Stimulated activated CD4-positive, alpha-beta T cell treated with anti-CD3 and anti-CD28 coated beads, Interleukin-2, amount 100 ng/mL, for 24 hours (primary cell): ENCODE data around the gene TMEM232.
"Not testable (repeated sequence)": the region's sequence is repeated elsewhere in the genome, so short reads cannot be mapped to it uniquely, and the experiment has no call there.

Experiments
- DNase-seq, 2 donors: peaks; one replicate each; pipeline ENCODE4 v3.0.0-alpha.2; 2020

Gene TMEM232

GRCh38 chr5:110616009-110616408 is 110.5 kb downstream of the TMEM232 start:
- no peak for DNase-seq

GRCh38 chr5:110612794-110613247 is 113.7 kb downstream of the TMEM232 start:
- no peak for DNase-seq

GRCh38 chr5:110611817-110612216 is 114.7 kb downstream of the TMEM232 start:
- no peak for DNase-seq

DNA sequence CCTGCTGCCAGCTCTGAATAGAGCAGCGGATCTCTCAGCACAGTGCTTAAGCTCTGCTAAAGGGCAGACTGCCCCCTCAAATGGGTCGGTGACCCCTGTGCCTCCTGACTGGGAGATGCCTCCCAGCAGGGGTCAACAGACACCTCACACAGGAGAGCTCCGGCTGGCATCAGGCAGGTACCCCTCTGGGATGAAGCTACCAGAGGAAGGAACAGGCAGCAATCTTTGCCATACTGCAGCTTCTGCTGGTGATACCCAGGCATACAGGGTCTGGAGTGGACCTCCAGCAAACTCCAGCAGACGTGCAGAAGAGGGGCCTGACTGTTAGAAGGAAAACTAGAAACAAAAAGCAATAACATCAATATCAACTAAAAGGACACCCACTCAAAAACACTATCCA is 131.6 kb downstream of the TMEM232 start:
- DNase-seq, result no peak

- no peak for DNase-seq
Measured at GRCh38 chr5:110590187-110590586, 136.3 kb downstream of the TMEM232 start.

DNA sequence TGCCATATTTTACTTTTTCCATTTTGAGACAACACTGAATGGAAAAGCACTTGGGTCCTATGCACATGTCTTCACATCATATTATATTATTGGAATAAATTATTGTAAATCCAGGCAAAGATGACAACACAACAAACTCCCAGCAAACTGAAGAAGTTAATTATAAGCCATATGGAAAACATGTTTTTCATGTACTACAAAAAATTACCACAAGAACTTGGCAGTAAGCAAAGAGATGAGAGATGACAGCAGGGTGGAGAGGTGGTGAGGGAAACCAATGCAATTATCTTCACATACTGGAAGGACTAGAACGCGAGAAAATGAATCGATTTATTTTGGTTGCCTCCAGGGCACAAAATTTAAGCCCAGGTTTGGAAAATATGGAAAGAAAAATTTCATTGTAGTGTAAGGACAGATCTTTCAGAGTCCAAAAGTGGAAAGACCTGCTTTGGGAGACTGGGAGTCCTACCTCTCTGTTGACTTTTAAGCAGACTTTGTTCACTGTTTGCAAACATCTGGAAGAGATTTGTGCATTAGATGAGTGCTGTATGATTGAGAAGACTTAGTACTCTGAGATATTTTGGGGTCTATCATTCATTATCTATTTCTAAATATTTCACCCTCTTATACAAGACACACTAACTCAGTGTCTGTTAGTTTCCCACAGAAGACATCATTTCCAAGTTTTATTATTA is 138.0 kb downstream of the TMEM232 start:
- no peak for DNase-seq

GRCh38 chr5:110580625-110581024 is 145.8 kb downstream of the TMEM232 start:
- no peak for DNase-seq

DNA sequence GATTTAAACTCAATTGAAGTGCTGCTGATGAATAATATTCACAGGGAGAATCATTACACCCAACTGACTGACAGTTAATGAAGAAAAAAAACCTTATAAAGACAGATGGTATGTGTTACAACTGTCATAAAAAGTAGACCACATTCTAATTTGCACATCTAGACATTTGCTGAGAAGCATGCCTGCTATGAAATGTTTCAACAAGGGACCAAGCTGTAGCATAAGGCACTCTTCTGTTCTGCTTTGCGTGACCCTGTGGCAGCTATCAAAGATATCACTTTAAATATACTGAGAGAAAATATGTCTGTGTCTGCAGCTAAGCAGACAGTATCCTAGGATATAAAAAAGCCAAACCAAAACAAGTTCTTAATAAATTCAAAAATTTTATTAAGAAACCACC is 153.7 kb downstream of the TMEM232 start:
- no peak for DNase-seq

- no peak for DNase-seq
Measured at GRCh38 chr5:110562191-110562590, 164.3 kb downstream of the TMEM232 start.

DNA sequence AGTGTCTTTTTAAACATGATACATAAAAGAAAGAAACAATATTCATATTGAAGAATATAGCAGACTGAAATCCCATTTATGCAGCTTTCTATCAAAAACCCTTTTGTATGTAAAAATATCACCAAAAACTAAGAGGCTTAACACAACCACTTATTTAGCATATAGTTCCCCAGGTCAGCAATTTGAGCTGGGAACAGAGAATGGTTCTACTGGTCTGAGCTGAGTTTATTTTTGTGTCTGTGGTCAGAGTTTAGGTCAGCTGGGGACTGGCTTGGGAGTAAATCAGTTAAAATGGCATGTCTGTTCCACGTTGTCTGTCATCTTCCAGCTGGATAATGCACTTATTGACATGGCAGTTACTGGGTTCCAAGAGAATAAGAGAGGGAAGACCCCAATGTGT is 165.0 kb downstream of the TMEM232 start:
- DNase-seq, result no peak

DNA sequence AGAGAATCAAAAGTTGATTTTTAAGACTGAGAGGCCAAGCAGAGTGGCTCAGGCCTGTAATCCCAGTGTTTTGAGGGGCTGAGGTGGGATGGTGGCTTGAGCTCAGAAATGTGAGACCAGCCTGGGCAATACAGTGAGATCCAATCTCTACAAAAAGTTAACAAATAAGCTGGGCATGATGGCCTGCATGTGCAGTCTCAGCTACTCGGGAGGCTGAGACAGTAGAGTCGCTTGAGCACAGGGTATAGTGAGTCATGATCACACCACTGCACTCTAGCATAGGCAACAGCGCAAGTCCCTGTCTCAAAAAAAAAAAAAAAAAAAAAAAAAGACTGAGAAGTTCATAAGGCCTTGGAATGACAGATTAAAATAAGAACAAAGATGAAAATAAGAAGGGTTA is 177.2 kb downstream of the TMEM232 start:
- DNase-seq, result no peak

- no peak for DNase-seq
Measured at GRCh38 chr5:110548171-110548570, 178.3 kb downstream of the TMEM232 start.

DNA sequence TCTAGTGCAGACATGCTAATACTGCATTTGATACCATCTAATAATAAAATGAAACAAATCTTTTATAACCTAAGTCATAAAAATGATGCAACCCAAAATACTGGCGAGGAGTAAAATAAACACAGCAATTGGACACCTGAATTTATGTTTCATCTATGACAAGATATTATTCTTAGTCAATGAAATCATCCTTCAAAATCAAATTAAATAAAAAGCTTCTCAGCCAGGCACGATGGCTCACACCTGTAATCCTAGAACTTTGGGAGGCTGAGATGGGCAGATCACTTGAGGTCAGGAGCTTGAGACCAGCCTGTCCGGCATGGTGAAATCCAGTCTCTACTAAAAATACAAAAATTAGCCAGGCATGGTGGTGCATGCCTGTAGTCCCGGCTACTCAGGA is 179.0 kb downstream of the TMEM232 start:
- DNase-seq, result no peak

GRCh38 chr5:110545716-110546115 is 180.8 kb downstream of the TMEM232 start:
- DNase-seq, result no peak

- no peak for DNase-seq
Measured at GRCh38 chr5:110544603-110545002, 181.9 kb downstream of the TMEM232 start.

- DNase-seq, result no peak
Measured at GRCh38 chr5:110542949-110543348, 183.5 kb downstream of the TMEM232 start.

DNA sequence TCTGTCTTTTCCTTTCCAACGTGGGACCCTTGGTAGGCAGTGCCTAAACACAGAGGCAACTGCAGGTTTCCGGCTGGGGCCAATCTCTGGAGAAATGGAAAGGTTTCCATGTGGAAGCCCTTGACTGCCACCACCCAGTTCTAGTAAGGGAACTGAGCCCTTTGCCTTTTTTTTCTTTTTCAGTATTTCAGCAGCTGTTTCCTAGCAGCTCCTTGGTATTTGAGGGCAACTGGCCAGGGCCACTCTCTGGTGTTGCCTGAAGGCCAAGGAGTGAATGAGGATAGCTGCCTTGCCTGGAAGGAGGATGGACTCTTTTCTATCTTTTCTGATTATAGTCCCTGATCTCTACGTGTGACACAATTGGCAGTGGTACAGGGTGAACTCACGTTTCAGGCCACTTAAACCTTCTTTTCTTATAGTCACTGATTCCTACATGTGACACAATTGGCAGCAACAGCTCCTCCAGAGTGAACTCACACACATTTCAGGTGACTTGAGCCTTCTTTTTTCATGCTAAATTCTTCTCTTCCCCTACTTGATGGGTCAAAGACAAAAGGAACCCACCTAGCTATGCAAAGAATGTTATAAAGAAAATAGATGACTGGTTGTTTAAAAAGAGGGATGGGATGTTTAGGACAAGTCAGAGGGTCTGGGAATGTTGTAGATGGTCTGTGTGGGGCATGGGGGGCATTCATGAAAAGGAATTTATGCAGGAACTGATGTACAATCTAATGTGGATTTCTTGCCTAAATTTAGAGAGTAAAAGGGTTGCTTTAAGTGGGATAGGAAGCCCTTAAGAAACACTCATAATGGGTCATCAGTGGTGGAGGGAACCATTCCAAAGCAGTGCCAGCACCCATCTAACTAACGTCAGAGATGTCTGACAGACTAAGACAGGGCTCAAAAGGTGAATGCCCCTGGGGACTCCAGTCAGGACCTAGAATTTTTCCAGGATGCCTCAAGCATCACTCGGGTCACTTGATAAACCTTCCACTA is 190.1 kb downstream of the TMEM232 start:
- no peak for DNase-seq

GRCh38 chr5:110535146-110535545 is 191.3 kb downstream of the TMEM232 start:
- not testable (repeated sequence) for DNase-seq

DNA sequence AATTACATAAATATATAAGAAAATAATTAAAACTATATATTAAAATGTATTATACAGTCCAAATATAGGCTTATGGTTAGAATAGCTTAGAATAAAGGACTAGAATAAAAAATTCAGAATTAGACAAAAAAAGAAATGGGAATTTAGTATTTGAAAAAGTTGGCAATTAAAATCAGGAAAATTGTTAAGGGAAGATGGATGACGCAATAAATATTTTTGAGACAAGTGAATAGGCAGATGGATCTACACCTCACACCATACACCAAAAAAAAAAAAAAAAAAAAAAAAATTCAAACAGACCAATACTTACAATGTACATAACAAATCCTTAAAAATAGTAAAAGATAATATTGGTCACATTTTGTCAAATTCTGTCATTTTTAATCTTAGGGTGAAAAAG is 200.7 kb downstream of the TMEM232 start:
- DNase-seq, result no peak

GRCh38 chr5:110517396-110517795 is 209.1 kb downstream of the TMEM232 start:
- no peak for DNase-seq

GRCh38 chr5:110514030-110514429 is 212.4 kb downstream of the TMEM232 start:
- DNase-seq, result no peak

- no peak for DNase-seq
Measured at GRCh38 chr5:110512266-110512665, 214.2 kb downstream of the TMEM232 start.

- DNase-seq, result no peak
Measured at GRCh38 chr5:110510146-110510545, 216.3 kb downstream of the TMEM232 start.

DNA sequence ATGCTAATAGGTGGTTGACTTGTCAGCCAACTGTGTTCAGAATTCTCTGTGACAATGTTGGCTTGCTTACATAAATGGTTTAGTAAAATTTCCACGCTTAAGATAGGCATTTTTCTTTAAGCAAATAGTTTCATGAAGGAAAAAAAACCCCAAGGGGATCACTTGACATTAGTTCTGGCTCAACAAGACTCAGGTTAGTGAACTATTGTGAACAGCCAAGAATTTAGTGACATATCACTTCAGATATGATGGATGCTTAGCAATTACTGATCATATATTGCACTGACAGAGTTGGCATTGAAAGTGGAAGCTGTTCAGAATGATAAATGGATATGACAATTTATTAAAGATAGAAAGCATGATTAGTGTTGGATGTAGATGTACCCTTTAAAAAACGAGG is 218.5 kb downstream of the TMEM232 start:
- no peak for DNase-seq
